Ascending aorta (tissue), 2 donors: Measurements from ENCODE around the gene WNT9B. TPM values are rescaled to one million over a fixed set of nuclear protein-coding genes. Genes with fewer than 3 reads are reported as not detected.

Source experiments
- DNase-seq, 2 donors: peaks; one replicate each; pipeline ENCODE4 v3.0.0-alpha.2; 2019; ENCODE audit warnings: low spot score in 2 of 2
- H3K27ac ChIP-seq, 2 donors: fragments of 200-600 bp; sonication (generic); one replicate each; pipeline ENCODE4 v1.5.1; 2016 to 2017; ENCODE audit warnings: mild to moderate bottlenecking in 1 of 2
- H3K27me3 ChIP-seq: fragments of 200-600 bp; sonication (generic); one replicate; pipeline ENCODE4 v1.5.1; 2017
- H3K36me3 ChIP-seq, 2 donors: fragments of 200-600 bp; sonication (generic); one replicate each; pipeline ENCODE4 v1.5.1; 2016
- H3K4me1 ChIP-seq, 2 donors: fragments of 200-600 bp; sonication (generic); one replicate each; pipeline ENCODE4 v1.5.1; 2016 to 2017; ENCODE audit warnings: mild to moderate bottlenecking in 1 of 2
- H3K4me3 ChIP-seq, 2 donors: fragments of 200-600 bp; sonication (generic); one replicate each; pipeline ENCODE4 v1.5.1; 2016 to 2017; ENCODE audit warnings: mild to moderate bottlenecking in 1 of 2
- H3K9me3 ChIP-seq, 2 donors: fragments of 200-600 bp; sonication (generic); one replicate each; pipeline ENCODE4 v1.5.1; 2016
- intact Hi-C: fragments of 100-400 bp; cut with DNase I; formaldehyde crosslinking; loops from one replicate; pipeline ENCODE4 v1.15.1; 2023
- total RNA-seq: library from RNA; depleted of rRNA; stranded (reverse); fragments of >200 nt; gene quantifications from one replicate; pipeline ENCODE4 v1.1.0, GENCODE V29; 2016
- TF ChIP-seq, protein P1 (sequence below), 3 experiments: fragments of 200-600 bp in 2 of 3; fragments of 450-650 bp in 1 of 3; sonication (generic) in 2 of 3; IDR thresholded peaks; one replicate each; pipeline ENCODE4 v1.5.1; 2016 to 2019; ENCODE audit warnings: antibody characterized with exemption in 3 of 3, mild to moderate bottlenecking in 1 of 3, moderate library complexity in 1 of 3

Gene WNT9B
- total RNA-seq, 1 donor from 2014 or later = 5.6 TPM

DNA sequence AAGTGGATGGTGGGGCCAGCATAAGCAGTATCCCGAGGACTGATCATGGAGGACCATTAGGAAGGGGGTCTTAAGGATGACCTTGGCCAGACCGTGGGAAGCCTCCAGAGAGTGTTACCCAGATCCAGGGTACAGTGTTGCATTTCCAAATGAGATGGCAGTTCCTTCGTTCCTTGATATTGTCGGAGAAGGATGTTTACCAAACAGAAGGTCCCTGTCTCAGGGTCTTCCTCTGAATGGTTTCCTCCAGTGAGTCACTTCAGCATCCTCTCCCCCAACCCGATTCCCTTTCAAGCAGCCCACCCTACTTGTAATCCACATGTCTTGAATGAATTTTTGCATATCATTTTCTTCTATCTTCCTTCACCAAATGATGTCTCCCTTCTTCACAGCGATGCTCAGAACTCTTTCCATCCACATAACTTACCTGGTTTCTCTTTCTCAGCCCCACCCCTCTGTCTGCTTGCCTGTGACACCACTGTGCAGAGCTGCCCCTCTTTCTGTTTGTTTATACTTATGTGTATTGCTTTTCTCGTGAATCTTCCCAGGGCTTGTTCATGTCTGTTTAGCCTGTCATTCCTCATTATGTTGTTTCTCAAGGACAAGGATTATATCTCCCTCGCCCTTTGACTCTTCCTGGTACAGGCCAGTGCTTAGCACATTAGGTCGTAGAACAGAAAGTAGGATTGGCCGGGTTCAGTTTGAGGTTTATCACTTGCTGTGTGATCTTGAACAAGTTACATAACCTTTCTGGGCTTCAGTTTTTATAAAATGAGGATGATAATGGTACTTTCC lies 77.3 kb downstream of the WNT9B start:
- TF ChIP-seq, protein P1, sequence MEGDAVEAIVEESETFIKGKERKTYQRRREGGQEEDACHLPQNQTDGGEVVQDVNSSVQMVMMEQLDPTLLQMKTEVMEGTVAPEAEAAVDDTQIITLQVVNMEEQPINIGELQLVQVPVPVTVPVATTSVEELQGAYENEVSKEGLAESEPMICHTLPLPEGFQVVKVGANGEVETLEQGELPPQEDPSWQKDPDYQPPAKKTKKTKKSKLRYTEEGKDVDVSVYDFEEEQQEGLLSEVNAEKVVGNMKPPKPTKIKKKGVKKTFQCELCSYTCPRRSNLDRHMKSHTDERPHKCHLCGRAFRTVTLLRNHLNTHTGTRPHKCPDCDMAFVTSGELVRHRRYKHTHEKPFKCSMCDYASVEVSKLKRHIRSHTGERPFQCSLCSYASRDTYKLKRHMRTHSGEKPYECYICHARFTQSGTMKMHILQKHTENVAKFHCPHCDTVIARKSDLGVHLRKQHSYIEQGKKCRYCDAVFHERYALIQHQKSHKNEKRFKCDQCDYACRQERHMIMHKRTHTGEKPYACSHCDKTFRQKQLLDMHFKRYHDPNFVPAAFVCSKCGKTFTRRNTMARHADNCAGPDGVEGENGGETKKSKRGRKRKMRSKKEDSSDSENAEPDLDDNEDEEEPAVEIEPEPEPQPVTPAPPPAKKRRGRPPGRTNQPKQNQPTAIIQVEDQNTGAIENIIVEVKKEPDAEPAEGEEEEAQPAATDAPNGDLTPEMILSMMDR (IDR thresholded peaks at IDR 0.05) = no peak
- H3K9me3 ChIP-seq = no peaks in the 10 kb centered on the region
- H3K4me3 ChIP-seq = no peak overlapping the region
- H3K36me3 ChIP-seq = peaks cover 40 to 47% of the 10 kb centered on the region in 2 donors
- intact Hi-C loops = no loop called here
- no peaks in the 10 kb centered on the region for H3K27me3 ChIP-seq
- peaks cover 0 to 12% of the 10 kb centered on the region in 2 donors for H3K4me1 ChIP-seq
- H3K27ac ChIP-seq = no peak overlapping the region
- DNase-seq = no peak

DNA sequence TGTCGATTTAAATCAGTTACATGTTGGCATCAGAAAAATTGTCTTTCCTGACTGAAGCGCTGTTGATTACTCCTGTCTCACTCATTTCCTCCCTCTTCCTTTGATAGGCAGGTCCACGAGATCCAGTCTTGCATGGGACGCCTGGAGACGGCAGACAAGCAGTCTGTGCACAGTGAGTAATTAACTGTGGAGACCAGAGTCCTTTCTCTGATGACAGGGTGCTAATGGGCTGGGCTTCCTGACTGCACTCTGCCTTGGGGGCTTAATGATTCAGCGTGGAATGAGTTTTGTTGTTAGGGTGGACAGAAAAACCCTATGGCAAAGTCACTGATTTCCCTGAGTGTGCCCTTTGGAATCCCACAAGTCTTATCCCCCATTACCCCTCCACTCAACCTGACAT lies 78.0 kb downstream of the WNT9B start:
- intact Hi-C loops = no loop called here
- H3K27ac ChIP-seq = no peak overlapping the region
- no peak overlapping the region for H3K4me3 ChIP-seq
- TF ChIP-seq, protein P1 (IDR thresholded peaks at IDR 0.05) = no peak
- H3K9me3 ChIP-seq = no peaks in the 10 kb centered on the region
- peaks cover 48 to 54% of the 10 kb centered on the region in 2 donors for H3K36me3 ChIP-seq
- H3K4me1 ChIP-seq = peaks cover 0 to 5% of the 10 kb centered on the region in 2 donors
- H3K27me3 ChIP-seq = no peaks in the 10 kb centered on the region
- no peak for DNase-seq

DNA sequence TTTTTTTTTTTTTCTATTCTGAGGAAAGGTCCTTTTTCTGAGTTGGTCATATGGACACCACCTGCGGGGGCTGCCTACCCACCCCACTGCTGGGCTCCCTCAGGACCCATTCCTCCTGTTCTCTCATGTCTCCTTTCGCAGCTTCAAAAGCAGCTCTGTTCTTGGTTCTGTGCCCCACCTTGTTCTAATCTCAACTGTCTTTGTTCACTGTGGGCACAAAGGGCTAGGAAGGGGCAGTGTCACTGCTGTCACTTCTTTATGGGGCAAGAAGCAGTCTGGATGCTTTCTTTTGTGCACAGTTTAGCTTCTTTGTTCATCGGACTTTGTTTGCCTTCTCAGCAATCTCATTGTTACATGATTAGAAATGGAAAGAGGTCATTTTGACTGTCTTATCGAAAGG lies 78.7 kb downstream of the WNT9B start:
- H3K27ac ChIP-seq = no peak overlapping the region
- no peak overlapping the region for H3K4me3 ChIP-seq
- no peaks in the 10 kb centered on the region for H3K27me3 ChIP-seq
- H3K36me3 ChIP-seq = peaks cover 54 to 61% of the 10 kb centered on the region in 2 donors
- no peaks in the 10 kb centered on the region for H3K9me3 ChIP-seq
- intact Hi-C loops = no loop called here
- DNase-seq = no peak
- H3K4me1 ChIP-seq = no peaks in the 10 kb centered on the region
- TF ChIP-seq, protein P1 (IDR thresholded peaks at IDR 0.05) = no peak

DNA sequence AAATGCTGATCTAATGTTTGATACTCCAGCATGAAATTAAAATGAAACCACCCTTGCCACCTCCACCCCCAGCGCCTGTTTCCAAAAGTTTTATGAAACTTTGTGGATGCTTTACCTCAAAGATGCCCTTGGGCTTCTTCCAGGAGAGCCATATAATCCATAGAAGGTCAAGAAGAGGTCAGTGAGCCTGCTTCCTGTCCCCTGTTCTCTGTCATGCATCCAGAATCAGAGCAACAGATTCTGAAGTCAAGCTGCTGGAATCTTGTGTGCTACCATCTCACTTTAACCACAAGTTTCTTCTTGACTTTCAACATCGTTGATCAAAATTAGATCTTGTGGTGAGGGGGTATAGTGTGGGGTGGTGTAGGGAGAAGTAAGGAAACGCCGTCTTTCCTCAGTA lies 80.2 kb downstream of the WNT9B start:
- intact Hi-C loops = no loop called here
- peaks cover 69 to 76% of the 10 kb centered on the region in 2 donors for H3K36me3 ChIP-seq
- TF ChIP-seq, protein P1 (IDR thresholded peaks at IDR 0.05) = no peak
- H3K4me3 ChIP-seq = no peak overlapping the region
- H3K9me3 ChIP-seq = no peaks in the 10 kb centered on the region
- no peak for DNase-seq
- no peak overlapping the region for H3K27ac ChIP-seq
- H3K4me1 ChIP-seq = no peaks in the 10 kb centered on the region
- H3K27me3 ChIP-seq = no peaks in the 10 kb centered on the region

DNA sequence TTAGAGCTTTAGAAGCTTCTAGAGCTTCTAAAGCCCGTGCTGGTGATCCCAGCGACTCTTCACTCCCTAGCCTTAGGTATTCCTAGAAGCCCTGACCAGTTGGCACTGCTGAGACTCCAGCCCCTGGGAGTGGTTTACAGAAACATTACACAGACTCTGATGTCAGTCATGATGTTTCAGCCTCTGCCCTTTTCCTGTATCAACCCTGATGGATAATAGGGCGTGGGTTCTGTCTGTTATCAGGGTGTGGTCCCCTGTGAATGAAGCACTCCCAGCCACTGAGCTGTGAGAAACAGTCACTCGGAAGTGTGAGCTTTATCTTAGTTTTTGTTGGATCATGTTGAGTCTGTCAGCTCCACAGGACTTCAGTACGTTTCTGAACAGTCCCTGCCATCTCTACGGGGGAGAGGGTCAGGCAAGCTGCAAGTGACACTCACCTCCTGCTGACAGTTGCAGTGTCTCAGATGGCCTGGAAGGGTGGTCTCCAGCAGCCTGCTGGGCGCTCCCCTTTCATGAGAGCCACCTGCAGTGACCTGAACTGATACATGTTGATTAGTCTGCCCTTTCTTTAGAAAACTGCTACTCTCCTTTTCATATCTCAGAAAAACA lies 84.4 kb downstream of the WNT9B start:
- Histone ChIP-seq H3K9me3 (no peaks in the 10 kb centered on the region), H3K27me3 (no peaks in the 10 kb centered on the region), H3K4me3 (no peak overlapping the region), H3K36me3 (peaks cover 82 to 98% of the 10 kb centered on the region in 2 donors), H3K4me1 (no peaks in the 10 kb centered on the region), H3K27ac (no peak overlapping the region)
- TF ChIP-seq, protein P1 (IDR thresholded peaks at IDR 0.05) = no peak
- no peak for DNase-seq
- intact Hi-C loops = no loop called here

Other genes with a start within 250 kb of the WNT9B start
- gene WNT3, start 32.9 kb upstream of the WNT9B start, total RNA-seq = not detected
- gene GOSR2, start 71.6 kb downstream of the WNT9B start, total RNA-seq = 36.4 TPM
- not detected for gene RPRML, start 127.7 kb downstream of the WNT9B start, total RNA-seq